Bone marrow (tissue), 2 donors: Measurements from ENCODE around the gene PYROXD2.

Experiments used
- DNase-seq, 2 donors: peaks; one replicate each; lab custom pipeline; 2025; lab: John Stamatoyannopoulos, UW

The PYROXD2 gene

DNA sequence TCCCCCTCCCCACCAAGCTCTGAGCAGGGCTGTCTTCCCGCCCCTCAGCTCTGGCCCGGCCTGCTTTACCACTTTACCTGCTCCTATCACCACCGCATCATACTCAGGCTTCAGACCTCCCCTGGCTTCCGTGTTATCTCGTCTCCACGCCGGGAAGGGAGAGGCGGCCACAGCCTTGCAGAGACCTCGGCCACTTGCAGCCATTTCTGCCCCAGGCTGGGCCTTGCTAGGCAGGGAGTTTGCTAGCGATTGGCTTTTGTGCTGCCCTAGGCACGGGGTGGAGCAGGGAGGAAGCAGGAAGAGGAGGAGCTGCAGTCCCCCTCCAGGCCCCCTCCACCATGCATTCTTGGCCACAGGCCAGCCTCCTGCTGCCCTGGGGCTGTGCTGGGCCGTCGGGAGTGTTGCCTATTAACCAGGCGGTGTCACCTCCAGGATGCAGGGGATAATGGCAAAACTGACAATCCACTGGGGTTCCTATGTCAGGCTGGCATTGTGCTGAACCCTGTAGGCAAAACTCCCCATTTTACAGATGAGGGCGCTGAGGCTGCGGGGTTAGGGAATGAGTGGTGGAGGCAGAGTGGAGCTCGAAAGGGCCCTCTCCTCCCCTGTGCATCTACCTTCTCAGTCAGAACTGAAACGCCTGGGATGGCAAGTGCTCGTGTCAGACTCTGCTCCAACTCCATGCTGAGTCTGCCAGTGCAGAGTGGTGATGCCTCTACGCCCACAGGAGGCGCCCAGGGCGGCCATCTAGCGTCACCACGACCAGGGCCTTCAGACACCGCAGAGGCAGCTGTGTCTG, at the start of gene PYROXD2:
Gene PYROXD2 (minus strand): TSS at position 251 of the 799 bp plus-strand sequence. CDS start 47 bp downstream, at position 204.
- peak in 1 of 2 donors; percentile 25 for DNase-seq

DNA sequence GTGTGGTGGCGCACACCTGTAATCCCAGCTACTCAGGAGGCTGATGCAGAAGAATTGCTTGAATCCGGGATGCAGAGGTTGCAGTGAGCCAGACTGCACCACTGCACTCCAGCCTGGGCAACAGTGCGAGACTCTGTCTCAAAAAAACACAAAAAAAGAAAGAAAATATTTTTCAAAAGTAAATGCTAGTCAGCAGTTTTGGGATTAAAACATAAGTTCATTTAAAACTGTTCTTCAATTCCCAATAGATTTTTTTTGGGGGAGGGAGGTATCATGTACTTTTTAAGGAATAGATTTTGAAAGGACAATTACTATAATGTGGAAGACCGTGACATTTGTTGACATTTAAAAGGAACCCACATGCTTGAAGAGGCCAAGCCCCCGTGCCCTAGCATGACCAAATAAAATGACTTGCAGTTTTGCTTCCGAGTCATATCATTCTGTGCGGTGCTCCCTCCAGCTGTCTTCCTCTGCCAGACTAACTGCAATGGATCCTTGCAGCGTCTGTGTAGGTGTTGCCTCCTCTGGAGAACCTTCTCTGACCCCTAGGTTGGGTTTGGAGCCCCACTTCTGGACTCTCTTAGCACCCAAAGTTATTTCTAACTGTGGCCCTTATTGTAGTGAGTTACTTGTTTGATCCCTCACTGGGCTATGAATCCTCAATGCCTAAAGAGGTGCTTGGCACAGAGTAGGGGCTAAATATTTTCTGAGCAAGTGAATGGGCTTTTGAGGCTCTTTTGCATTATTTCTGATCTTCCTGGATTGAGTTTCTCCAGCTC, 49.2 kb upstream of the PYROXD2 start:
- DNase-seq: no peak

DNA sequence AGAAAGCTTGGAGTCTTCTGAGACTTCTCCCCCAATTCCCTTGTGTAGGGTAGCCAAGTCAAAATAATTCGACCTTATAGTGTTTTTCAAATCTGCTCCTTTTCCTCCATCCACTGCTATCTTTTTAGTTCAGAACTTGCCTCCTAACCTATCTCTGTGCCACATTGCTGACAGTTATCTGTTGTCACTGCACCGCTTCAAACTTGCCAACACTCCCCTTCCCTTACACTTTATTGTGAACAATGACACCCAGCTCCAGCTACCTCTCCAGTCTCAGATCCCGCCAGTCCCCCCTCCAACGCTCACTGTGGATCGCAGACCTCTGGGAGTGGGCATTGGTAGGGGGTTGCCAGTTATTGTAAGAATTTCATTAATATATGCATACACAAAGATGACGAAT, 48.0 kb upstream of the PYROXD2 start:
- DNase-seq: no peak

DNA sequence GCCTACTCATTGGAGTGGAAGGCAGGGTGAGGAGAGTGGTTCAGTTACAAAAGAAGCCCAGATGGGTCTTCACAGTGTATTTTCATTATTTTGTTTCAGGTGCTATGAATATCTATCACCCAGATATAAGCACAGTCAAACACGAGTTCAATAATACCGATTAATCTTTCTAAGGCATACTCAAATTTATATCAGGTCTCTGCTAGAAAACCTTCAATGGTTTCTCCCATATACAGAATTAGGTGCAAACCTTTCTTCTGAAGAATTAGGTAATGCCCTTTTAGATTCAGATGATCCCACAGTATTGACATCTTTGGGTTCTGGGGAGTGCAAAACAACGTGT, 46.5 kb upstream of the PYROXD2 start:
- DNase-seq: no peak

DNA sequence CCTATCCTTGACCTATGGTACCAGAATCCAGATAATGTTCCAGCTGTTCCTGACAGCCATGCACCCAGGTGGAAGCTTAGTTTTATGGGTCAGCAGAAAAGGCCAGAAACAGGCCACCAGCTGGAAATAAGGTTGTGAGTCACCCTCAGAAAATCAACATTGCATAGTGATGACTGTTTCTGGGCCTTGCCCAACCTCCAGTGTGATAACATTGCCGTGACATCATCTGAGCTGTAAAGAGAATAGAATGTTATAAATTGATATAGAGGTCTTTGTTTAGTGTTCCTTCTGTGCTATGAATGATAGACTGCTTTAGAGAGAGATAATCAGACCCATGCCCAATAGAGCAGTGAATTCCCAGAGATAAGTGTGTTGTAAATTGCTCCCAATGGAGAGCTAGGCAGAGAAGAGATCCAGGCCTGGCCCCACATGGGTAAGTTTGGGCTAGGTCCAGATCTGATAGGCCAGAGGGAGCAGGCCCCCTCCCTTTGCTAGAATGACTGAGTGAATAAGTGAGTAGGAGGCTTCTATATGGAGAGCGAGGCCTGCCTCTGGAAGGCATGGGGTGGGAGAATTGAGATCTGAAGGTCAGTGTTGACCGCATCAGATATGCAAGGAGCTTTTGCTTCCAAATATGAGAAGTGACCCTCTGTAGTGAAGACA, 46.0 kb upstream of the PYROXD2 start:
- no peak for DNase-seq

DNA sequence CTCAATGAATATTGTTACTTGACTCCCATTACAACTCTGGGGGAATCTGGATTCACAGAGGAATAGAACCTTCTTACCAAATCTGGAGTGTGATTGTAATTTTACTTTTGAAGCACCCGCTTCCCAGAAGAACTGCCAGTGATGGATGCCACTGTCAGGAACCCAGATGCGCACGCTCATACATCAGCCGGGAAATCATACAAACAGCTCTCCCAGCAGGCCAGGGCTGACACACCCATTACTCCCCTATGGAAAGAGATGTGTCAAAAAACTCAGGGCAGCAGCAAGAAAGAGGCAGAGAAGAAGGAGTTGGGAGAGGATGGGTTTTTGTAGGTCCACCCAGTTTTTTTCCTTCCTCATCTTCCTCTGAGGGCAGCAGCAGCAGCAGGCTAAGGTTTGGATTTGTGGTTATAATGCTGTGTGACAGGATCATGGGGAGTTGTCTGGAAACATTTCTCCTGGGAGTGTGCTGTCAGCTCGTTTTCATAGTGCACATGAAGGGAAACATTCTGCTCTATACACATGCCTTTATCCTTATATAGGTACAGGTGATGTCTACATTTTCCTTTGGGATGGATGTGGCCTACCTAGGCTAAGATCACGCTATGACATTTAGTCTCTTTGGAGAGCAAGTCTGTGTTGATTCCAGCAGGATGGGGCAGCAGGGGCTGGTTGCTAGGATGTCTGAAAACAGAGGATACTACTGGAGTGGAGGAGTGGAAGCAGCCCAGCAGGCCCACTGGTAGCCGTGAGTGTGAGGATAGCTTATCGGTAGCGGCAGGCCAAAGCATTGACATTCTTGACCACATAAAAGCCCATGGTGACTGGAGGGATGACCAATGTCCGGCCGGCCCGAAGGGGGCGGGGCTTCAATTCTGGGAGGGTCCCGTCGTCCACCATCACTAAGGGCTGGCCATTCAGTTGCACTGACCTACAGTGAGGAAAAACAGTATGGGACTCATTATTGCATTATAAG, 44.1 kb upstream of the PYROXD2 start:
- no peak for DNase-seq

DNA sequence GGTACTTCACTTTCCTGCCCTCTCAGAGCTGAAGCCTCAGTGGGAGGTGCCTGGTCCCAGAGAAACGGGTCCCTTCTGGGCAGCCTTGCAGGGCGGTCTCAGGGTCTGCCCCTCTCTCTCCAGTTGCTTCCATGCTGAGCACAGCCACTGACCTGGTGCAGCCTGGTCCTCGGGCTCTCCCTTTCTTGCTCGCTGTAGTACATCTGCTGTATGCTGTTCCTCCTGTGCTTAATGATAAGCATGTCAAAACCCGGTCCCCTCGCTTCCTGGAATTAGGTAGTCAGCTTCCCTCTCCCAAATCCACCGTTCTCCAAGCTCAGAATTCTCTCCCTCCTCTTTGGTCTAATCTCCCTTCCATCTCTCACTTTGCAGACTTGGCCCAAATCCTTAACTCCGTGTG, 42.7 kb upstream of the PYROXD2 start:
- no peak for DNase-seq

DNA sequence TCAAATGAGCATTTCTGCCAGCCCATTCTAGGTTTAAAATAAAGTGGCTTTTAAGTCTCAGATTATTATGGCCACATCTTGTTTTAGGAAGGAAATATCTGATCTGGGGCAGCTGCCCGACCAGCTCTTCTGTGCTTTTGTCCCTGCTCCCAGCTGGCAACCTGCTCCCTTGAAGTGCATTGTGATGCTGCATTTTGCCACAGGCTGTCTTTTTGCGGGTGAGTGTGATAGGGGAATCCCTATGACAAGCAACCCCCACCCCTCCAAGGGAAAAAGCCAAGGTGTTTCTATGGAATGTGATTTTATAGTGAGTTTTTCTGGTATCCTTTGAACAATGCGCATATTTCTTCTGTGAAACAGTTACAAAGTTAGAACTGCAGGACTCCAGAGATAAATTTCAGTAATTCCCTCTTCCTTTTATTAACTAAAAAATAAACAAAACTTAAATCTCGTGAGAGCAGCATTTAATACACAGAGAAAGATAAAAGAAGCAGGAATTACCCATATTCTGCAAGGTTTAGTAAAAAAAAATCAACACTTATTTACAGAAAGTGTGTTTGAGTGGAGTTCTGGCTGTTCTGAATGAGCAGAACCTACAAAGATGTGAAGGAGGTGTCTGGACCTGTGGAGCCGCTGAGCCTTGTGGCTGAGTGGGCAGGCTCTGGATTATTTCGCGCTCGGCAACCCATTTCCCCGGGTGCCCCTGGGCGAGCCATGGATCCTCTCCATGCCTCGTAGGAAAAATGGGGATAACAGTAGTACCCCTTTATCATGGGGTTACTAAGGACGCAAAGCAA, 41.9 kb upstream of the PYROXD2 start:
- no peak for DNase-seq

DNA sequence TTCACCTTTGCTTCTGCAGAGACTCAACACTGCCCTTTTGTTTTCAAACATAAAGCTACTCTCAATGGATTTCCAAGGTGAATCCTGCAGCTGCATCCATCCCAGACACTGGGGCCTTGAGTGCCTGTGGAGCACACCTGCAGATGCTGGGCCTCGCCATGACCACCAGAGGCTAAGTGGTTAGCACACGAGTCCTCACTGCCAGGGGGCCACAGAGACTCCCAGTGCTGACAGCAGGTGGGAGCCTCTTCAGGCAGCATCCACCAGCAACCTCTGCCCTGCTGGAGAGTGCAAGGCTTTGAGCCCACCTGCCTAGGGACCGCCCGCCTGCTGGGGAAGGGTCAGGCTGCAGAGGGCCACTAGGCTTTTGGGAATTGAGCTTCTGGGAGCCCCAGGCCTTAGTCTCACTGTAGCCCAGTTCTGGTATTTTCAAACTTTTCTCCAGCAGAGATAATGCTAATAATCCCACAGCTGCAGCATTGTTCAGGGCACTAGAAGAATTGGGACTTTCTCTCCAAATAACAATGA, 41.1 kb upstream of the PYROXD2 start:
- DNase-seq: no peak

DNA sequence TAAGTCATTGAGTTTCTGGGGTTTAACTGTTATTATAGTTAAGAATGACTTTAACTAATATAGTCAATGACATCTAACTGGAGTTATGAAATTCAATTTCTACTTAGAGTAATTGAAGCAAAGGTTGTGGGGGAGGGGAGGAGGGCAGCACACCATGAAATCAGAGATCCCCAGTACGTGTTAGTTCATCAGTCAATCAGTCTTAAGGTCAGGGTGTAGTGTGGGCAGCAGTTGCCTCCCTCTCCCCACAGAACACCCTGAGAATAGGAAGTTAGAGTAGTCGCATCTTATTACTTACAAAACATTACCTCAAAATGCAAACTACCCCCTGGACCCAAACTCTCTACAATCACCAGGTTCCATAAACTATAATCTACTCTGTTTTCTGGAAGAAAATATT, 38.7 kb upstream of the PYROXD2 start:
- no peak for DNase-seq

DNA sequence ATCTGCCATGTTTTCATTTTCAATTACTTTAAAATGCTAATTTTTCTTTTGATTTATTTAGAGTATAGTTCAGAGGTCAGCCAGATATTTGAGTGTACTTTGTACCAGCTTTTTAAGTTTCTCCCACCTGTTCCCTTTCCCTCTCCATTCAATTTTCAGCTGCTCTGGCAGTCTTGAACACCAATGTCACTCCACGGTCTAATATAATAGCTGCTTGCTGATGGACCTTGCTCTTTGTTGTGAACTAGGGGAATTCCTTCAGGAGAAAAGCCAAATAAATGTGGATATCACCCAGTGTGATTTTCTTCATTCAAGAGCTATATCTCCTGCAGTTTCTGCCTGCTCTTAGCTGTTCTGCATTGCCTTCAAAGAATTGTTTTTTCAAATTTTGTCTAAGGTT, 35.6 kb upstream of the PYROXD2 start:
- no peak for DNase-seq

DNA sequence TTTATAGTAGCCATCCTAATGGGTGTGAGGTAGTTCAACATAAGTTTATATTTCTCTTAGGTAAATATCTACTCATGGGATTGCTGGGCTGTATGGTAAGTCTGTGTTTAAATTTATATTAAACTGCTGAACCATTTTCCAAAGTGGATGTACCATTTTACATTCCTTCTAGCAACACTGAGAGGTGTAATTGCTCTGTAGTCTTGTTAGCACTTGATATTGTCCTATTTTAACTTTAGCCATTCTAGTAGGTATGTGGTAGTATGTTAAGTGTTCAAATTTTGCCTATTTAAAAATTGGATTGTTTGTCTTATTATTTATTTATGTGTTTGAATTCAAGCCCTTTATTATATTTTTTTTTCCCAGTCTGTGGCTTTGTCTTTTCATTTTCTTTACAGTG, 34.3 kb upstream of the PYROXD2 start:
- no peak for DNase-seq

DNA sequence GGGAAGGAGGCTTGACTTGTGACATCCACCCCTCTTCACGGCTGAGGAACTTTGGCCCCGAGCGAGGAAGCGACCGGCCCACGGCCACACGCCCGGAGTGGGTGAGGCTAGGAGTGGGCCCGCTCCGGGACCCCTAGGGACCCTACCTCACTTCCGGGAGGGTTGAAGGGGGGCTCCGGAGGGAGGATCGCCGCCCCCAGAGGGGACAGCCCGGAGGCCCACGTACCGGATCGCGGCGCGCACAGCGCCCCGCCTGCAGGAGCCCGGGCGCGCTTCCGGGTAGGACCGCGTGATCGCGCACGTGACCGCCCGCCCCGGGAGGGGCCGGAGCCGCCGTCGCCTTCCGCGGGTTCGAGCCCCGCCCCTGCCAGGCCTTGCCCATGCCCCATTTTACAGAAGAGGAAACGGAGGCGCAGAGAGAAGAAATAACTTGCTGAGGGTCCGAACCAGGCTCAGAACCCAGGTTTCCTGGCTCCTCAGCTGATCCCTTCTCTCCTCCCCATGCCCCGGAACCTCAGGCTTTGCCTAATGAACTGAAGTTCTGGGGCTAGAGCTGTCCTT, 31.8 kb upstream of the PYROXD2 start, which contains the start of gene HPS1:
Gene HPS1 (minus strand): TSS at position 275 of the 561 bp plus-strand sequence. CDS start 3,695 bp downstream, outside the sequence.
- peak; percentile 29 to 60 for DNase-seq

DNA sequence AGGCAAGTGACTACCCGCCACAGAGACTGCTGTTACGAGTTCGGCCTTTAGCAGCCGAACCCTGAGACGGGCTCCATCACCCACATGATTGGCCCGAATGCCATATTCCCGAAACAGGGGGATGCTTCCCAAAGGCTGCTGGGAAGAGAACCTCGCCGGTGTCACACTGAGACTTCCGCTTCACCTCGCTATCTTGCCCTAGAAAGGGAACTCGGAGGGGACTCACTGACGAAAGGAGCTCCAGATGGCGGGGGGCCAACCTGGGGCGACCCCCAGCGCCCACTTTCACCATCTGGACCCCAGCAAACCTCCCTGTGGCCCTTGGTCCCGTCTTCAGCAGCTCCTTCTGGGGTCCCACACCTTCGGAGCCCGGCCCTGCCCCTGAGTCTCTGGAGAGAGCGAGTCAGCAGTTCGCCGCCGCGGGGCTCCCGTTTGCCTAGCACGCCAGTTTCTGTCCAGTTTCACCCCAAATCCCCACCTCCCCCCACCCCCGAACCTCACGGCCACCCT, 31.2 kb upstream of the PYROXD2 start:
- peak; percentile 3 to 60 for DNase-seq

DNA sequence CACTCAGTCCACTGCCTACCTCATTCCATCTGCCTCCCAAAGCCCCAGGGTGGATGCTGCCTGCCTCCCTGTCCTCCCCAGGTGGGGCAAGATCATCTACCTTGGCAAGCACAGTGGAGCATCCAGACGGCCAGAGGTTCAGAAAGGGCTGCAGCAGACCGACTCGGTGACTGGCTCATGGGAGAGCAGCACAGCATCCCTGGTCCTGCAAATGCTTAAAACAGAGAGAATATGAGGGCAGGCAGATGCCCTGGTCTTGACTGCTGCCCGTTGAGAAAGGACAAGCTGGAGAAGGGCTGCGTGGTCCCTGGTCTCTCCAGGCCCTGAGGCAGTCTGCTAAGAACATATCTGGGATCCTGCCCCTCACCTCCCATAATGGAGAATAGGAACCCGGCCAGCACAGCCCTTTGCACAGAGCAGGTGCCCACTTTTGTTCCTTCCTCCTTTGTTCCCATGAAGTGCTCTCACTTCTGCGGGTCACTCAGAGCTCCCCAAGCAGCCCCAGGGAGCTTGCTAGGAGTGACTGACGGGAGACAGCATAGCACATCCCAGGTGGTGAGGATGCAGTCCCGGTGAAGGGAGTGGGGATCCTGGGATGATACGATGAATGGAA, 30.3 kb upstream of the PYROXD2 start:
- no peak for DNase-seq

DNA sequence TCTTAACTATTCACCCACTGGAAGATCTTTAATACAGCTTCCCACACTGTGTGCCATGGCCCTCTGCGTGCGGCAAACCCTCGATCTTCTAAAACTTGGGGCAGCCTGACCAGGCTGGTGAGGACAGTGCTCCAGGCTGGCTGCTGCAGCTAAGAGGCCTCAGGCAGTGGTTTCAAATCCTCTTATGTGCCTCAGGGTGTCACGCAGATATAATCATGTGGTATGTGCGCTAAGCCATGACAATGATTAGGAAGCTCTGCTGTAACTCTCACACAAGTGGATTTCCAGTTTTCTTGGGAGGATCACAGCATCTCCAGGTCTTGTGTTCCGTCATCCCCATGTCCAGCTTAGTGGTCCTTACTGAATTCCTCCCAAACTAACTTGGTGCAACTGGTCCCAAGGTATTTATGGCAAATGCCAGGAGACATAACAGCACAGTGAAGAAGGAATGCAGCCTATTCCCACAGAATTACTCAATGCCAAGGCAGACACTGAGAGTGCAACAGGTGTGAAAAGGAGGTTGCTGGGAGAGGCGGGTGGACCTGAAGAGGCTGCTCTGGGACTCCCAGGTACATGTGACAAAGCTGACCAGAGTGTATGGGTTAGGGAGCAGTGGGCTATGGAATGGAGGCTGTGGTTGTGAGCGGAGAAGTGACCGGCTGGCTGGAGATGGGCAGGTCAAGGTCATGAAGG, 29.5 kb upstream of the PYROXD2 start:
- no peak for DNase-seq

DNA sequence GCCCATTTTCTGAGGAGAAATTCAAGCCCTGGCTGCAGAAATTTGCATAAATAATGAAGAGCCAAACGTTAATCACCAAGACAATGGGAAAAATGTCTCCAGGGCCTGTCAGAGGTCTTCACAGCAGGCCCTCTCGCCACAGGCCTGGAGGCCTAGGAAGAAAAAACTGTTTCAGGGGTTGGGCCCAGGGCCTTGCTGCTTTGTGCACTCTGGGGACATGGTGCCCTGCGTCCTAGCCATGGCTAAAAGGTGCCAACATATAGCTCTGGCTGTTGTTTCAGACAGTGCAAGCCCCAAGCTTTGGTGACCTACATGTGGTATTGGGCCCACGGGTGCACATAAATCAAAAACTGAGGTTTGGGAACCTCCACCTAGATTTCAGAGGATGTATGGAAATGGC, 23.7 kb upstream of the PYROXD2 start:
- no peak for DNase-seq

DNA sequence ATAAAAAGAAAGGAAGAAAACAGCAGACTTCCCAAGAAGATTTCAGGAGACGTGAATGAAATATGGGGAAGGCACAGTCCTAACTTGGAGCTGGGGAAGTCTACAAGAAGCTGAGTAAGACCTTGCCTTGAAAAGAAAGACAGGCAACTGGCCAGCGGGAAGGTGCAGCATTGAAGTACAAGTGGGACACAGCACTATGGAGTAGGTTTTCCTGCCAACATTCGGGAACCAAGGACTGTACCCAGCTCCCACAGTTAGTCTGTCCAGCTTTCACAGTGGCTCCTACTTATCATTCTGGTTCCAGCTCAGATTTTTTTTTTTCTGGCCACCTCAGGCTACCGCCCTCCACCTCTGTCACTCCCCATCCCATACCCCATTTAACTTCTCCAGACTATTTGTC, 21.7 kb upstream of the PYROXD2 start:
- no peak for DNase-seq

DNA sequence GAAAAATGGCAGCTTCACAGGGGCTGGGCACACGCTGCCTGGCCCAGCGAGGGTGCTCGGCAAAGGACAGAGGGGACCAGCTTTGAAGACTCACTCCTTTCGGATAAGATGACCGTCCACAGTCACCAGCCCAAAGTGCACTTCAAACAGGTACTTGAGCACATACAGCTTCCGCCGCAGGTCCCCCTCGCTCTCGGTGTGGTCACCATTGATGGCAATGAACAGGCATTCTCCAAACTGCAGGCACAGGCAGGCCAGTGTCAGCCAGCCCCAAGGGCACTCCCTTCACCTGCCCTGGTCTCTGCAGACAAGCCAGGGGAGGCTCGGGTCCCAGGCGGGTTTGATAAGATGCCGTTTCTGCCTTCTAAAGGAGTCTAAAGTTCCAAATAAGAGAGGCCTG, 20.2 kb upstream of the PYROXD2 start:
- no peak for DNase-seq
